Measurements from ENCODE around the gene MMP15. TPM values are rescaled to one million over a fixed set of nuclear protein-coding genes. Genes with fewer than 3 reads are reported as not detected.

MMP15 gene
- total RNA-seq, 1 donor from 2014 or later: 7.2 TPM

GRCh38 chr16:58013201-58013956, 12.2 kb upstream of the MMP15 start:
- no peaks in the 10 kb centered on the region for H4K20me1 ChIP-seq (ENCODE audit: low read depth)
- no peak for DNase-seq (ENCODE audit: low spot score)
- no peak overlapping the region for H3K9ac ChIP-seq
- TF ChIP-seq EZH2 (IDR thresholded peaks at IDR 0.05): no peak
- H3K4me2 ChIP-seq: no peak overlapping the region
- Mint-ChIP-seq H3K4me3 (no peak overlapping the region), H3K27ac (no peak overlapping the region), H3K27me3 (ENCODE audit: insufficient read depth, low read depth) (peaks cover 2% of the 10 kb centered on the region), H3K4me1 (peaks cover 4% of the 10 kb centered on the region), H3K36me3 (peaks cover 10% of the 10 kb centered on the region), H3K9me3 (no peaks in the 10 kb centered on the region)
- no peaks in the 10 kb centered on the region for H3K36me3 ChIP-seq
- H3K4me1 ChIP-seq: peaks cover 24% of the 10 kb centered on the region
- no peaks in the 10 kb centered on the region for H3K79me2 ChIP-seq (ENCODE audit: low read depth)
- H3K4me3 ChIP-seq: no peak overlapping the region
- H3K27me3 ChIP-seq: no peaks in the 10 kb centered on the region
- H3K27ac ChIP-seq: no peak overlapping the region
- H2AFZ ChIP-seq (replicated peaks): no peak overlapping the region
- H3K9me3 ChIP-seq (ENCODE audit: low read depth): no peaks in the 10 kb centered on the region
- H3F3A ChIP-seq (ENCODE audit: low read depth): peaks cover 9% of the 10 kb centered on the region

GRCh38 chr16:58016840-58017446, 8.6 kb upstream of the MMP15 start:
- H3K9me3 Mint-ChIP-seq: no peaks in the 10 kb centered on the region
- Histone ChIP-seq H3K27me3 (no peaks in the 10 kb centered on the region), H2AFZ (replicated peaks) (no peak overlapping the region), H3F3A (ENCODE audit: low read depth) (peaks cover 6% of the 10 kb centered on the region), H3K9me3 (ENCODE audit: low read depth) (no peaks in the 10 kb centered on the region), H3K4me1 (peaks cover 11% of the 10 kb centered on the region), H3K79me2 (ENCODE audit: low read depth) (no peaks in the 10 kb centered on the region), H4K20me1 (ENCODE audit: low read depth) (peaks cover 3% of the 10 kb centered on the region), H3K36me3 (no peaks in the 10 kb centered on the region), H3K4me2 (no peak overlapping the region), H3K27ac (no peak overlapping the region), H3K9ac (no peak overlapping the region), H3K4me3 (no peak overlapping the region)
- H3K4me1 Mint-ChIP-seq: peaks cover 10% of the 10 kb centered on the region
- no peak for DNase-seq (ENCODE audit: low spot score)
- TF ChIP-seq EZH2phosphoT487 (IDR thresholded peaks at IDR 0.05): no peak
- no peak for TF ChIP-seq CTCF (IDR thresholded peaks at IDR 0.05)
- no peak for TF ChIP-seq EZH2 (IDR thresholded peaks at IDR 0.05)
- H3K4me3 Mint-ChIP-seq: no peak overlapping the region
- H3K27me3 Mint-ChIP-seq (ENCODE audit: insufficient read depth, low read depth): no peaks in the 10 kb centered on the region
- no peaks in the 10 kb centered on the region for H3K36me3 Mint-ChIP-seq
- no peak overlapping the region for H3K27ac Mint-ChIP-seq

GRCh38 chr16:58018803-58019202, 6.8 kb upstream of the MMP15 start:
- peaks cover 3% of the 10 kb centered on the region for H4K20me1 ChIP-seq (ENCODE audit: low read depth)
- H3K9me3 Mint-ChIP-seq: no peaks in the 10 kb centered on the region
- peak; percentile 39 for DNase-seq (ENCODE audit: low spot score)
- no peak overlapping the region for H2AFZ ChIP-seq (replicated peaks)
- no peak overlapping the region for H3K4me3 ChIP-seq
- no peaks in the 10 kb centered on the region for H3K79me2 ChIP-seq (ENCODE audit: low read depth)
- TF ChIP-seq EZH2phosphoT487 (IDR thresholded peaks at IDR 0.05): no peak
- TF ChIP-seq EZH2 (IDR thresholded peaks at IDR 0.05): no peak
- peak; percentile 41 for TF ChIP-seq CTCF (IDR thresholded peaks at IDR 0.05)
- peaks cover 6% of the 10 kb centered on the region for H3K27me3 ChIP-seq
- no peak overlapping the region for H3K9ac ChIP-seq
- H3K4me2 ChIP-seq: no peak overlapping the region
- H3K9me3 ChIP-seq (ENCODE audit: low read depth): no peaks in the 10 kb centered on the region
- H3K4me3 Mint-ChIP-seq: no peak overlapping the region
- no peak overlapping the region for H3K27ac Mint-ChIP-seq
- H3K4me1 Mint-ChIP-seq: peaks cover 15% of the 10 kb centered on the region
- H3F3A ChIP-seq (ENCODE audit: low read depth): no peaks in the 10 kb centered on the region
- no peak overlapping the region for H3K27ac ChIP-seq
- H3K4me1 ChIP-seq: peaks cover 3% of the 10 kb centered on the region
- H3K36me3 Mint-ChIP-seq: no peaks in the 10 kb centered on the region
- H3K27me3 Mint-ChIP-seq (ENCODE audit: insufficient read depth, low read depth): peaks cover 8% of the 10 kb centered on the region
- no peaks in the 10 kb centered on the region for H3K36me3 ChIP-seq

Data from neural progenitor cell (in vitro differentiated cells).